HCT116 (cell line): ENCODE measurements around the gene CSK. TPM values are rescaled to one million over a fixed set of nuclear protein-coding genes. Genes with fewer than 3 reads are reported as not detected.

Experiments
- ATAC-seq: fragments of 200-7000 bp; cut with Tn5 transposase; 2 replicates; pipeline ENCODE4 v1.9.1; 2020; ENCODE audit warnings: mild to moderate bottlenecking, moderate library complexity
- BruUV-seq: library from RNA; stranded (reverse); fragments of 400-500 nt; replicated peaks from 2 replicates; lab custom pipeline; 2021; lab: Mats Ljungman, UMichigan
- CTCF ChIA-PET: fragments of 300-600 bp; sonication (Branson Sonifier 250); formaldehyde crosslinking; loops from one replicate; lab custom pipeline; 2021; ENCODE audit warnings: antibody characterized with exemption; lab: Charles Lee
- POLR2A ChIA-PET: fragments of 300-600, 350-600 bp; sonication (Branson Sonifier 250); formaldehyde crosslinking; loops from one replicate; lab custom pipeline; 2021; ENCODE audit warnings: antibody characterized with exemption; lab: Charles Lee
- RAD21 ChIA-PET, 2 experiments: fragments of 300-600 bp; sonication (Branson Sonifier 250); formaldehyde crosslinking; loops; one replicate each; lab custom pipeline; 2023; ENCODE audit warnings: low total read pairs in 2 of 2; ENCODE audit not compliant: uncharacterized antibody in 2 of 2, unreplicated experiment in 2 of 2, low non-redundant PET in 1 of 2; lab: Charles Lee
- DNase-seq: peaks from one replicate; pipeline ENCODE4 v3.0.0-alpha.2; 2010; ENCODE audit warnings: low read depth, low spot score
- H2AFZ ChIP-seq: fragments of 200-600 bp; shearing (Covaris generic), sonication (generic); 2 replicates; pipeline ENCODE4 v1.6.1; 2017; ENCODE audit warnings: low read depth, mixed run types, mixed read lengths, antibody characterized with exemption, low read length; ENCODE audit not compliant: poor library complexity, severe bottlenecking
- H3K27ac ChIP-seq: 2 replicates; pipeline ENCODE4 v1.5.1; 2012; ENCODE audit warnings: low read depth, low read length
- H3K27me3 ChIP-seq: fragments of 200-600 bp; sonication (generic); 2 replicates; pipeline ENCODE4 v1.6.1; 2016; ENCODE audit warnings: mixed run types, low read length, mixed read lengths; ENCODE audit not compliant: insufficient read depth
- H3K36me3 ChIP-seq, 2 experiments: fragments of 200-500 bp in 1 of 2; fragments of 200-600 bp in 1 of 2; sonication (Bioruptor generic) in 1 of 2; sonication (generic) in 1 of 2; 2 replicates each; pipeline versions ENCODE4 v1.5.1 to v1.6.1; 2014 to 2016; ENCODE audit warnings: low read length in 2 of 2, inconsistent platforms in 1 of 2, mixed read lengths in 1 of 2, mixed run types in 1 of 2; ENCODE audit not compliant: insufficient read depth in 2 of 2, control insufficient read depth in 1 of 2
- H3K4me1 ChIP-seq, 2 experiments: fragments of 200-600 bp in 1 of 2; sonication (generic) in 1 of 2; 2 replicates each; pipeline versions ENCODE4 v1.5.1 to v1.6.1; 2012 to 2017; ENCODE audit warnings: low read length in 2 of 2, inconsistent platforms in 1 of 2, mild to moderate bottlenecking in 1 of 2, mixed read lengths in 1 of 2, mixed run types in 1 of 2, moderate library complexity in 1 of 2; ENCODE audit not compliant: insufficient read depth in 2 of 2, control insufficient read depth in 1 of 2
- H3K4me2 ChIP-seq: fragments of 200-600 bp; sonication (generic); 2 replicates; pipeline ENCODE4 v1.6.1; 2017; ENCODE audit warnings: mixed run types, low read length, mixed read lengths
- H3K4me3 ChIP-seq, 2 experiments: fragments of 200-600 bp in 1 of 2; sonication (generic) in 1 of 2; replicated peaks in 1 of 2; 2 replicates each; pipeline ENCODE4 v1.5.1; 2011 to 2016; ENCODE audit warnings: low read length in 2 of 2, control low read depth in 1 of 2, low read depth in 1 of 2, mild to moderate bottlenecking in 1 of 2, mixed read lengths in 1 of 2, mixed run types in 1 of 2
- H3K79me2 ChIP-seq: fragments of 200-600 bp; sonication (generic); 2 replicates; pipeline ENCODE4 v1.6.1; 2017; ENCODE audit warnings: mild to moderate bottlenecking, mixed run types, low read length, moderate library complexity, mixed read lengths; ENCODE audit not compliant: insufficient read depth
- H3K9ac ChIP-seq: fragments of 200-600 bp; sonication (generic); 2 replicates; pipeline ENCODE4 v1.6.1; 2016; ENCODE audit warnings: low read length, mixed read lengths
- H3K9me2 ChIP-seq: fragments of 200-600 bp; sonication (generic), shearing (Covaris generic); 2 replicates; pipeline ENCODE4 v1.6.1; 2017; ENCODE audit warnings: mixed run types, mild to moderate bottlenecking, moderate library complexity; ENCODE audit not compliant: insufficient read depth
- H3K9me3 ChIP-seq, 2 experiments: fragments of 200-500 bp in 1 of 2; fragments of 200-600 bp in 1 of 2; sonication (Bioruptor generic) in 1 of 2; sonication (generic) in 1 of 2; 2 replicates each; pipeline ENCODE4 v1.6.1; 2014 to 2017; ENCODE audit warnings: low read length in 2 of 2, mixed read lengths in 2 of 2, inconsistent platforms in 1 of 2, low read depth in 1 of 2, mild to moderate bottlenecking in 1 of 2, mixed run types in 1 of 2, moderate library complexity in 1 of 2; ENCODE audit not compliant: control insufficient read depth in 1 of 2, insufficient read depth in 1 of 2
- H4K20me1 ChIP-seq: fragments of 200-600 bp; sonication (generic), shearing (Covaris generic); 2 replicates; pipeline ENCODE4 v1.6.1; 2017; ENCODE audit warnings: mixed run types, mild to moderate bottlenecking, moderate library complexity; ENCODE audit not compliant: insufficient read depth
- CBX3 ChIP-seq: IDR thresholded peaks from 2 replicates; pipeline ENCODE4 v1.6.1; 2012; ENCODE audit warnings: low read depth
- CEBPB ChIP-seq: IDR thresholded peaks from 2 replicates; pipeline ENCODE4 v1.6.1; 2012; ENCODE audit warnings: low read depth
- CTCF ChIP-seq, 3 experiments: fragments of 200-600 bp in 1 of 3; sonication (generic) in 1 of 3; IDR thresholded peaks in 2 of 3; conservative IDR thresholded peaks in 1 of 3; 2 replicates each; pipeline ENCODE4 v1.5.1; 2012 to 2017; ENCODE audit warnings: low read depth in 2 of 3, low read length in 2 of 3, antibody characterized with exemption in 1 of 3, borderline replicate concordance in 1 of 3, control low read depth in 1 of 3, mild to moderate bottlenecking in 1 of 3, mixed read lengths in 1 of 3, mixed run types in 1 of 3, moderate library complexity in 1 of 3; ENCODE audit not compliant: insufficient read depth in 1 of 3
- ELF1 ChIP-seq: IDR thresholded peaks from 2 replicates; pipeline ENCODE4 v1.6.1; 2012; ENCODE audit warnings: low read depth, borderline replicate concordance
- EZH2phosphoT487 ChIP-seq: fragments of 200-600 bp; IDR thresholded peaks from 2 replicates; pipeline ENCODE4 v1.6.1; 2018; ENCODE audit warnings: antibody characterized with exemption, borderline replicate concordance
- POLR2A ChIP-seq: IDR thresholded peaks from 2 replicates; pipeline ENCODE4 v1.7.0; 2011; ENCODE audit warnings: borderline replicate concordance; ENCODE audit not compliant: insufficient read depth, insufficient read length; ENCODE audit errors: extremely low read depth
- POLR2AphosphoS5 ChIP-seq: IDR thresholded peaks from 2 replicates; pipeline ENCODE4 v1.6.1; 2011; ENCODE audit warnings: mild to moderate bottlenecking, low read depth, low read length, moderate library complexity
- RAD21 ChIP-seq: IDR thresholded peaks from 2 replicates; pipeline ENCODE4 v1.6.1; 2012; ENCODE audit warnings: low read depth, mild to moderate bottlenecking
- REST ChIP-seq: IDR thresholded peaks from 2 replicates; pipeline ENCODE4 v1.6.1; 2012; ENCODE audit warnings: low read depth
- SIN3A ChIP-seq: IDR thresholded peaks from 2 replicates; pipeline ENCODE4 v1.6.1; 2012; ENCODE audit warnings: low read depth
- SP1 ChIP-seq: IDR thresholded peaks from 2 replicates; pipeline ENCODE4 v1.6.1; 2012; ENCODE audit warnings: low read depth
- TCF7L2 ChIP-seq: IDR thresholded peaks from 2 replicates; pipeline ENCODE4 v1.7.0; 2011; ENCODE audit warnings: borderline replicate concordance, inconsistent platforms; ENCODE audit not compliant: insufficient read depth, insufficient read length; ENCODE audit errors: extremely low read depth
- YY1 ChIP-seq: IDR thresholded peaks from 2 replicates; pipeline ENCODE4 v1.6.1; 2011; ENCODE audit warnings: low read length, low read depth, moderate library complexity, mild to moderate bottlenecking; ENCODE audit not compliant: insufficient replicate concordance; ENCODE audit errors: extremely low read depth
- ZBTB33 ChIP-seq: IDR thresholded peaks from 2 replicates; pipeline ENCODE4 v1.6.1; 2011; ENCODE audit warnings: mild to moderate bottlenecking, low read length, moderate library complexity; ENCODE audit not compliant: insufficient replicate concordance; ENCODE audit errors: extremely low read depth
- ZFX ChIP-seq: fragments of 450-650 bp; IDR thresholded peaks from 2 replicates; pipeline ENCODE4 v1.6.1; 2017
- ZNF274 ChIP-seq: fragments of 200-500 bp; sonication (Bioruptor generic); IDR thresholded peaks from 2 replicates; pipeline ENCODE4 v1.6.1; 2014; ENCODE audit warnings: mild to moderate bottlenecking, low read depth, low read length, inconsistent platforms
- intact Hi-C: fragments of 100-400 bp; cut with micrococcal nuclease; formaldehyde crosslinking; loops from 2 replicates; pipeline ENCODE4 v1.10.0; 2022
- total RNA-seq: library from RNA; stranded (reverse); gene quantifications from one replicate; pipeline ENCODE4 v1.2.1, GENCODE V29; 2021; ENCODE audit not compliant: unreplicated experiment

The CSK gene
- total RNA-seq, 1 experiment from 2014 or later: 72.2 TPM

- TF ChIP-seq ZFX (no peak), EZH2phosphoT487 (no peak), CTCF (IDR thresholded peaks at IDR 0.05 in 2 of 3, conservative IDR thresholded peaks at IDR 0.05 in 1 of 3; ENCODE audit: borderline replicate concordance in 1 of 3, insufficient read depth in 1 of 3, low read depth in 2 of 3, low read length in 2 of 3) (no peak), SIN3A (no peak), TCF7L2 (no peak), ZBTB33 (no peak), RAD21 (no peak), ELF1 (no peak), ZNF274 (no peak), POLR2AphosphoS5 (no peak), POLR2A (no peak), SP1 (no peak), REST (no peak), YY1 (no peak), CBX3 (no peak), CEBPB (no peak)
- Histone ChIP-seq H3K27me3 (no peaks in the 10 kb centered on the region), H3K9me2 (no peaks in the 10 kb centered on the region), H3K4me1 (peaks cover 9 to 21% of the 10 kb centered on the region in 2 experiments; a peak in 3 of 4 replicates), H3K4me3 (no peak overlapping the region; a peak in 1 of 4 replicates), H3K9me3 (no peaks in the 10 kb centered on the region), H3K79me2 (peaks cover 6% of the 10 kb centered on the region; the same call in 1 of the 2 replicates), H3K9ac (no peak overlapping the region), H3K36me3 (peaks cover 6 to 12% of the 10 kb centered on the region in 2 experiments; a peak in 2 of 4 replicates), H2AFZ (no peak overlapping the region), H3K4me2 (0 out of 2 replicates have a peak overlapping the region, but pooled peaks have one; percentile 90), H3K27ac (no peak overlapping the region), H4K20me1 (no peaks in the 10 kb centered on the region)
- ATAC-seq (no peak), DNase-seq (no peak)
- ChIA-PET CTCF (interaction anchor here (1.7 kb wide), 1 partner anchor 70 kb away, joined by 8 read pairs; no protein-coding TSS in a partner anchor), POLR2A (no interaction called here), RAD21 (no interaction called here)
- no TSS peak for BruUV-seq
- intact Hi-C loops: no loop called here
Observed at GRCh38 chr15:74840851-74841775, 59.2 kb downstream of the CSK start.
